GM18526 (cell line): Measurements from ENCODE around the gene B4GALT5.

Experiments used
- POLR2A ChIP-seq: IDR thresholded peaks from 3 replicates; pipeline ENCODE4 v1.6.1; 2011; ENCODE audit not compliant: insufficient read length; ENCODE audit errors: extremely low read depth

B4GALT5 gene

DNA sequence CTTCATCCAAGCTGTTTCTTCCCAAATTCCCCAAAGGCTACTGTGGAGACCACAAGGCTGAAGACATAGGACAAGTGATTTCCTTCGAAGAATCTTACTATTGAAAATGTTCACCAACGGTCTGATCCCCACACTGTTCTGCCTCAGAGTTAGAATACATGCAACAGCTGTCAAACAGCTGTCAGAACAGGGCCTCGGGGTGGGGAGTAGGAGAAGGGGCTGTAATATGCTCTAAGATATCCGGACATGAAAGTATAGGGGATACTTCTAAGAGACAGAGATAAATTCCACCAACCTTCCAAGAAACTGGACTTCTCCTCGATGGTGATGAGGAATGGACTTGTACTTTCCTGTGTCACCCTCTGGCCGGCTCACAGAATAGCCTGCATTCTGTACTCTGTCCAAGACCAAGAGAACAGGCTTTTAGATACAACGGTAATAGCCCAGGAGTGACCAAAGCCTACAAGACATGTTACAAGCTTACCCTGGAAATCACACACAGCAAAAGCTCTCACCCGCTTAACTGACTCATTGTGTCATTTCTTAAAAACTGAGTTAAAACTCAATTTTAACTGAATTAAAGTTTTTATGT, 76.5 kb downstream of the B4GALT5 start:
- no peak for TF ChIP-seq POLR2A

DNA sequence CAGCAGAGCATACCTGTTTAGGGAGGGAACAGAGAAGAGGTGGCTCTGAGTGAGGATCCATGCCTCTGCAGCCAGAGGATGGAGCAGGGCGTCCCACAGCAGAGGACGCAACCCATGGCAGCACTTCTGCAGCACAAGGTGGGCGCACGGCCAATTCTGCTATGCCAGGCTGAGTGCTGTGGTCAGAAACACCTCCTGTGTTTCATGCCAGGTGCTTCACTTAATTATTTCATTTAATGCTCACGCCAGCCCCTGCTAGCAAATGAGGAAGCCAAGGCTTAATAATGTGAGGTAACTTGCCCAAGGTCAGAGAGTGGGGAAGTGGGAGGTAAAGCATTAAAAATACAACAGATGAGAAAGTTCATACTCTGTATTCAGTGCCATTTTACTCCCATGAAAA, 77.2 kb downstream of the B4GALT5 start:
- TF ChIP-seq POLR2A, result no peak

DNA sequence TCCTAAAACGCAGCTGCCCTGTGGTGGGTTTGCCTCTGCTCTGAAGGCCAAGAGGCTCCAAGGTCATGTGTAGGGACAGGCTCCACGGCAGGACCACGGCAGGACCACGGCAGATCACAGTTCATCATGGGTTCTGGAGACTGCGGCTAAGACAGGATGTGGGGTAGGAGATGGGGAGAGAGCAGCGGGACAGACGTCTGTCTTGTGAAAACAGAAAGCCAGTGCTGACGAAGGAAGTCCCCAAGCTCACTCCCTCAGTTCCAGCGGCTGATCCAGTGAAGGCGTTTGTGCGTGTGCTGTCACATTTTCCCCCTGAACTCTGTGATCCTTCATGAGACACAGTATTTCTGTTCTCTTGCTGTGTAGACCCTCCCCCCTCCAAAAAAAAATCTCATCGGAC, 77.8 kb downstream of the B4GALT5 start:
- no peak for TF ChIP-seq POLR2A

DNA sequence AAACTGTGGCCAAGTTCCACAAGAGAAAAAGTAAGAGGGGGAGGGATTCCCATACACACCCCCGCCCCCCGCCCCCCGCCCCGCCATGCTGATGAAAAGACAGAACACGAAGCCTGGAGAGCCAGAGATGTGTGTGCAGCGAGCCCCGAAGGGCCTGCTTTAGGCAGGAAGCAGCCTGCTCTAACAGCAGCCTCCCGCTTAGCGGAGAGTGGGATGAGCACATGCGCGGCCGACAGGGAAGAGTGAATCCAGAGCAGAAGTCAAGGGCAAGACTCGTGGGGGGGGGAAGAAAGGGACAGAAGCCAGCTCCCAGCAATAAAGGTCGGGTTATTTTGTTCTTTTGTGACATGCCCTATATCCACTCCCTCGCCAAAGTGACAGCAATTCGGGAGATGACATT, 78.5 kb downstream of the B4GALT5 start:
- no peak for TF ChIP-seq POLR2A

DNA sequence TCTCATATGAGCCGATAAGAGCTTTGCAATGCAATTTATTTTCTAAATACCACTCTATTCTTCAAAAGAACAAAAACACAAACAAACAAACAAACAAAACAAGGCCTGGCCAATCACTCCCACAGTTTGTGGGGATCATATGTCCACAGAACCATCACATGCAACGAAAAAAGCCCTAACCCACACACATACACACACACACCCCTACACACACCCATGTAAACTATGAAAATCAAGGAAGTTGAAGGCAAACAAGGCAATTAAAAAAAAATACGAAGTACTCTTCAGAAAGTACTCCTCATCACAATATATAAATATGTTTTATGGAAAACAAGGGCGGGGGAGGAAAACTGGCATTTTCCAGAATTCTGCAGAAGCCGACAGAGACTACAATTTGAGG, 79.6 kb downstream of the B4GALT5 start:
- no peak for TF ChIP-seq POLR2A

DNA sequence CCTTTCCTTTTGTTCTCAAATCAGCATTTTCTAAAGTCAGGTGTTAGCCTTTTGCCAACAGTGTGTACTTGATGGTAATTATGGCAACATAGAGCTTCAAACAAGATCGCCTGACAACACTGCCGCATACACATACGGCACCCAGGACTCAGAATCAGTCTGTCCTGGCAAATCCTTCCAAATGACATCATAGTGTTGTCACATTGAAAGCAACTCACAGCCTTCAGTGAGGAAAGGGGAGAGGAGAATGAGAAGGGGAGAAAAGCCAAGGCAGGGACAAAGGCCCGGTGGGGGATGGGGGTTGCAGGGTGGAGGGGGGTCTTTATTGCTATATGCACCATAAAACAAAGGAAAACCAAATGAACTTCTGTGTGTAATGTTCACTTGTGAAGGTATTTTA, 80.0 kb downstream of the B4GALT5 start:
- no peak for TF ChIP-seq POLR2A

DNA sequence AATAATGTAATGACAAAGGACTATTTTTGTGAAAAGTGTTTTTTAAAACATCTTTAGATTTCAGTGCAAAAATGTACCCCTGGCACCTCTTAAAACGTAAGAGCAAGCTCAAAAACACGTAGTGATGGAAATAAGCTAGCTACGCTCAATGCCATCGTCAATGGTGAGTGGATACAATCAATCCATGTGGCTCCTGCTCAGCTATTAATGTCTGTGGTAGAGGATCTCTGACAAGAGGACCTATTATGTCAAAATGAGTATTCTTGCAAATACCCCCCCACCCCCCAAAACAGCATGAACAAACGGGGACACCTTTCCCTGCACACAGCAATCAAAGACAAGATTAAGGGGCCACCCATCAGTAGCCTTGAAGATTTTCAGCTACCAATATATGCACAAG, 80.7 kb downstream of the B4GALT5 start:
- TF ChIP-seq POLR2A, result no peak

DNA sequence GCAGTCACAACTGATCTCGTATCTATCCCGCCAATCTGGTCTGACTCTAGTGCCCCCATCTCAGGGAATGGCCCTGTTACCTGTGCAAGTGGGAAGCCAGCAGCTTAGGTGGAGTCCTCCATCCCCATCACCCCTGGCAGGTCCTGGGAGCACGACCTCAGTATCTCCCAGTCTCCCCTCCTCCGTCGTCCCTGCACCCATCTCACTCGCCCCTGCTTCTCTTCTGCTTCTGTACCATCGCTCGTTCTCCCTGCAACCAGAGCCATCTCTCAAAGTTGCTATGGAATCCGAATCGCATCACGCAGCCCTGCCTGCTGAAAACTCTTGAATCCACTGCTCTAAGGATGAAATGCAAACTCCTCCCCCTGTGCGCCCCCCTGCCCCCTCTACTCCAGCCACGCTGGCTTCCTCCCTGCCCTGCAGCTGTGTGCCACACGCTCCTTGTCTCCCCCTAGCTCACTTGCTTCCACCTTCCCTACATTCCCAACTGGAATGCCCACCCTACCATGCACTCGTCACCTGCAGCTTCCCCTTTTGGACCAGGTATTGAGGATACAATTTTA, 81.7 kb downstream of the B4GALT5 start:
- TF ChIP-seq POLR2A, result no peak

DNA sequence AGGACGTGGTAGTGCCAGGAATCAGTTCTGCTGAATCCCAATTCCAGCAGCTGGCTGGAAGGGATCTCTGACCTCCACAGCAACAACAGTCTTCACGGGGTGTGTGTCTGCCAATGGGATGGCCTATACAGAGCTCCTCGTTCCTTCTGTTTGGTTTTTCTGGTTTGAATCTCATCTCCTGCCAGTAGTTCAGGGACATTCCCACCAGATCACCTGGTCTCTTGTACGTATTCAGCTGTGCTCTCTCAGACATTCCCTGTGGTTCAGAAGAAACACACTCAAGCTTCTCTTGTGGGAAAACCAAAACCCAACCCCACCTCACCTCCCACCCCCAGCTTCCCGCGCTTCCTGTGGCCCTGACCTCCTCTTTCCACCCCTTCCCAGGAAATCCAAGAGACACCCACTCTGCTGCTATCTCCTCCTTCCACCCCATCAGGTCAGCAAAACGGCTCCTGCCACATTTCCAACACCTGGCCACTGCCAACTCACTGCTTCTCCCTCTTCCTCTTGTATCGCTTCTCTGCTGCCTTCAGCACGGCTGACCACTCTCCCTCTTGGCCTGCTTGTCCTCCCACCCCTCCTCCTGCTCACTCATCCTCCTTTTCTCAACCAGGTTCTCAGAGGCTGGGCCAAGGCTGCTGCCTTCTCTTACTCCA, 82.5 kb downstream of the B4GALT5 start:
- no peak for TF ChIP-seq POLR2A

DNA sequence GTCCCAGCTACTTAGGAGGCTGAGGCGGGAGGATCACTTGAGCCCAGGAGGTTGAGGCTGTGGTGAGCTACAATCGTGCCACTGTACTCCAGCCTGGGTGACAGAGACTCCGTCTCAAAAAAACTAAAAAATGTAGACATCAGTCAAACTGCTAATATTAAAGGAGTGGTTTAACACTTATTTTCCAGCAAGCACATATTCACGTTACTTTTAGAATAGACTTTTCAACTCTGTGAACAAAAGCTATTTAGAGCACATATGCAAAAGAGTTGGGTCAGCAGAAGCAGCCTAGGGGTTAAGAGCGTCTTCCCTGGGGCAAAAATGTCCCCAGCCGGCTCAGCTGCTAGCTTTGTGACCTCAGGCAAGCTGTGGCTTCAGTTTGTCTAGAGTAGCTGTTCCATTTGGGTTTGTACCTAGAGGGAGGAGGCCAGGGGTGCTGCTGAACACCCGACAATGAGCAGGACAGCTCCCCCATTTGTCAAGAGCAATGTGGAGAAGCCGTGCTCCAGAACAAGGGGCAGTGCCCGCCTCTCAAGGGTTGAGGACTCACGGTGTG, 83.2 kb downstream of the B4GALT5 start:
- TF ChIP-seq POLR2A, result no peak

DNA sequence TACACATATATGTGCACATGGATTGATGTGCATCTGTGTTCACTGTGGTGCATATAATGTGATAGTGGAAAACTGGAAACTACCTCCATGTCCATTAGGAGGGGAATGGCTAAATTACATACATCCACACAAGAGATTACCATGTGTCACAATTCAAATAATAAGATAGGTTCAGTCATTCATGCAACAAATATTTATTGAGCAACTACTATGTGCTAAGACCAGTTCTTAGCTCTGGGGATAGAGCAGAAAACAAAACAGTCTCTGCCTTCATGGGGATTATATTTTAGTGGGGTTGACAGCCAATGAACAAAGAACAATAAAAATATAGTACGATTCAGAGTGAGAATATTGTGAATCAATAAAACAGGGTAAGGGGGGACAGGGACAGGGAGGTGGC, 84.1 kb downstream of the B4GALT5 start:
- no peak for TF ChIP-seq POLR2A

DNA sequence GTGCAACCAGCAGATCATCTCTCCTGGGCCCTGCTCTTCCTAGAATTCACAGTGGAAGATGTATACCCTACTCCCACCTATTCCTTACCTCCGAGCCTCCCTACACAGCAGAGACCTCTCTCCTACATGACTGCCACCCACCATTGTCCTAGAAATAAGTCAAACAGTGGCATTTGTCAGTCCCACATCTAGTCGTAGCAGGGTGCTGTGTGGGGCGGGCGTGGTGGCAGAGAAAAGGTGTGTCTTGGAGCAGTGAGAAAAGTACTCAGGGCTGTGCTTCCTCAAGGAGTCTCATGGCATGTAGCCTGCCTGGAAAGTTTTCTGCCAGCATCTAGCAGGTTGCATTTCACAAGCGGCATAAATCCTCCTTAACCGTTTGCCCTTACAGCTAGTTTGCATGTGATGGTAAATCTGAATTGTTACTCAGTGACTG, 86.3 kb downstream of the B4GALT5 start:
- no peak for TF ChIP-seq POLR2A

DNA sequence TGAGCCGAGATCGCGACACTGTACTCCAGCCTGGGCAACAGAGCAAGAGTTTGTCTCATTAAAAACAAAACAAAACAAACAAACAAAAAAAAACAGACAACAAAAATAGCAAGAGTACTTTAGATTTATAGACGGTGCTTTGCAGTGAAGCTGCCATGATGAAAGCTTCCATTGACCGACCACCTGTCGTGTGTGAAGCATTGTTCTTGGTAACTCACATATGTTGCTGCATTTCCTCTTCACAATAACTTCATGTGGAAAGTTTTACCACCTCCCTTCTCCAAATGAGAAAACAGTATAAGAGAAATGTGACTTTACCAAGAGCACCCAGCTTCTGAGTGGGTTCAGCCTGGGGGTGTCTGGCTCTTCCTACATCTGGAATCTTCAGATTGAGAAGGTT, 89.4 kb downstream of the B4GALT5 start:
- TF ChIP-seq POLR2A, result no peak

DNA sequence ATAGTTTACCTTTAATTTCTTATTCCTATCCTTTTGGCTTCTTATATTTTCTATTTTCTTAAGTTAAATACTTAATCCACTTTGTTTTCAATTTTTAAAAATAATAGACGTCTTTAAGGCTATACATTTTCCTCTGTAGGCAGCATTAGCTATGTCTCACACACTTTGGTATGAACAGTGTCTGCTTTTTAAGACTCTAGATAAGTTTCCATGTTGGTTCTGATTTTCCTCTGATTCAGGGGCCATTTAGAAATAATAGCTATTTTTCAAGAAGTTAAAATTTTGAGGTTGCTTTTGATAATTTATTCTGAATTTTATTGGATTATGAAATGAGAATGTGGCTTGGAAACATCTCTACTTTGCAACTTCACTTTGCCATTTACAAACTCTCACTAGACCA, 91.4 kb downstream of the B4GALT5 start:
- no peak for TF ChIP-seq POLR2A

DNA sequence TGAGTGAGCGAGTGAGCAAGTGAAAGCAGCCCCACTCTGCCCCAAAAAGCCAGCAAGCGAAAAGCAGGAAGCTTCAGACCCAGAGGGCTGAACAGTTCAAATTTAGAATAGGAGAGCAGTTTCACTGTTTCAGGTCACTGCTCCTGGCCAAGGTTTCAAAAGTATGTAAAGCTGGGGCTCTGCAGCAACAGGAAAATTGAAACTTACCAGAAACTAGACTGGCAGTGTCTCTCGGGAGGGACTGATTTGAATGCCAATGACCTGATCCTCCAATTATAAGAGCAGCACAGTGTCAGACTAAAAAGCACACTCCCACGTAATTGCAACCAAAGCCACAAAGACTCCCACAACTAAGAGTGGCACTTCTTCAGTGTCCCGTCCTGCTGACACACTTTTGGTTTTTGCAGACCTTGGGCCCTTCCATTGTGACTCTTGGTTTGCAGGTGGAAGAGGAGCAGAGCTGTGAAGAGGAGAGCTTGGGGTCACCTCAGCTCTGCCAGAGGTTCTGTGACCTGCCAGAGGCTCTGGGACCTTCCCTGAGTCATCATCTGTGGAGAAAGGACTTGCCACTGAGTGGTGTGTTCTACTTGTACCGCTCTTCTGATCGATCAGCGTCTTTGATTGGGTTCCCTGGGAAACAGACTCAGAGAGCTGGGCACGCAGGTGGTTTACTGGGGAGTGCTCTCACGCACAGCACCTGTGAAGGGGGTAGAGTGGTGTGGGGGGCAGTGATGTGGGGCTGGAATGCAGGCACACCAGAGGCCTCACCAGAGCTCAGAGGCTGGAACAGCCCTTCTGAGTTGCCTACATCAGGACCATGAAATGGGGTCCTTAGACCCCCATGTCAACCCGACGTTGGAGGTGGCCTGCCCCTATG, 93.1 kb downstream of the B4GALT5 start:
- peak; percentile 27 for TF ChIP-seq POLR2A

DNA sequence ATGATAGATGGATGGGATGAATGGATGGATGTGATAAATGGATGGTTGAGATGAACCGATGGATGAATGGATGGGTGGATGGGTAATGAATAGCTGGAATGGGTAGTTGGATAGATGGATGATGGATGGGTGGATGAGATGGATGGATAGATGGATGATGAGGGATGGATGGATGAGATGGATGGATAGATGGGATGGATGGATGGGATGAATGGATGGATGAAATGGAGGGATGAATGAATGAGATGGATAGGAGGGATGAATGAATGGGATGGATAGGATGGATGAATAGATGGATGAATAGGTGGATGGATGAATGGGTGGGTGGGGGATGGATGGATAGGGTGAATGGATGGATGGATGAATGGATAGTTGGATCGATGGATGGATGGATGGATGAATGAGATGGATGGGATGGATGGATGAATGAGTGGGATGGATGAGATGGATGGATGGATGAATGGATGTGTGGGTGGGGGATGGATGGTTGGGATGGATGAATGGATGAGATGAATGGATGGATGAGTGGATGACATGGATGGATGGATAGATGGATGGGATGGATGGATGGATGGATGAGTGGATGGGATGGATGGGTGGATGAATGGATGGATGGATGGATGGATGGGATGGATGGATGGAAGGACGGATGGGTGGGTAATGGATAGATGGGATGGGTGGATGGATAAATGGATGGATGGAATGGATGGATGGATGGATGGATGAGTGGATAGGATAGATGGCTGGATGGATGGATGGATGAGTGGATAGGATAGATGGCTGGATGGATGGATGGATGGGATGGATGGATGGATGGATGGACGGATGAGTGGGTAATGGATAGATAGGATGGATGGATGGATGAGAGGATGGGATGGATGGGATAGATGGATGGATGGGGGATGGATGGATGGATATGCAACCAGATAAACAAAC, 94.3 kb downstream of the B4GALT5 start:
- no peak for TF ChIP-seq POLR2A
